Measurements from ENCODE around the gene PSORS1C1. TPM values are rescaled to one million over a fixed set of nuclear protein-coding genes. Genes with fewer than 3 reads are reported as not detected.
A peak's percentile ranks its signal among the peaks of the same experiment; 100 is the strongest.

PSORS1C1 gene
- total RNA-seq, 4 donors from 2014 or later, result not detected

DNA sequence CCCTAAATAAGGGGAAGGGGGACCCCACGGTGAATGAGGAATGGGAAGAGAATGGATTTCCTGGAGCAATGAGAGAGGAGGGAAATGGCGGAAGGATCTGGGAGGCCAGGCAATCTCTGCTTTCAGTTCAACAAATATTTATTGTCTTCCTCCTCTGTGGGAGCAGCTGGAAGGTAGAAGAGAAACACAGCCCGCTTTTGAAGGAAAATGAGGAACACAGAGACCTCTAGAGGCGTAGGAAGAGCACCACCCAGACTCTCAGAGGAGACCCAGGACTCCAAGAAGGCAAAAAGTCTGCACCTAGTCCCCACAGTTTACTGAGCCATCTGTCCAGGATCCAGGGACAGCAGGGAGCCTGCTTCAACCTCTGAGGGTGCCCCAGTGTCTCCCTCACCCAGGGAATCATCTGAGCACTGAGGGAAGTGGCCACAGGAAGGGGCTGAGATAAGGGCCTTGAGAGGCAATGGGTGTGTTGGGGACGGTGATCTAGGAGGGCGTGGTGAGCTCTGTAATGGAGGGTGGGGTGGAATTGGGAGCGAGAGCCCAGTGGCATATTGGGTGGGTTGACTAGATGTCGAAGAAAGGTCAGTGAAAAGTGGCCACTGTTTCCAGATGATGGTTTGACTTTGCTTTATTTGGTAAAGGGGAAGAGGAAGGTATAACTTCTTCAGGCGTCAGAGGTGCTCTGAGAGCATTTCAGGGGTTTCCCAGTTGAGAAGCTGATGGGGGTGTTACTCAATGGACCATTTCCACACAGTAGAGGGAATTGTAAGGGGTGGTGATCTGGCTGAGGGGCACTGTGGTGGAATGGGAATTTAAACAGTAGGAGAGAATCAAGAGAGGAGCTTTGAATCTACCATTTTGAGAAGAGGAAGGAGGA lies 610 bp downstream of the PSORS1C1 start:
- DNase-seq (no peak), ATAC-seq (peak in 1 of 2 donors; percentile 17)
- TF ChIP-seq, protein P1, sequence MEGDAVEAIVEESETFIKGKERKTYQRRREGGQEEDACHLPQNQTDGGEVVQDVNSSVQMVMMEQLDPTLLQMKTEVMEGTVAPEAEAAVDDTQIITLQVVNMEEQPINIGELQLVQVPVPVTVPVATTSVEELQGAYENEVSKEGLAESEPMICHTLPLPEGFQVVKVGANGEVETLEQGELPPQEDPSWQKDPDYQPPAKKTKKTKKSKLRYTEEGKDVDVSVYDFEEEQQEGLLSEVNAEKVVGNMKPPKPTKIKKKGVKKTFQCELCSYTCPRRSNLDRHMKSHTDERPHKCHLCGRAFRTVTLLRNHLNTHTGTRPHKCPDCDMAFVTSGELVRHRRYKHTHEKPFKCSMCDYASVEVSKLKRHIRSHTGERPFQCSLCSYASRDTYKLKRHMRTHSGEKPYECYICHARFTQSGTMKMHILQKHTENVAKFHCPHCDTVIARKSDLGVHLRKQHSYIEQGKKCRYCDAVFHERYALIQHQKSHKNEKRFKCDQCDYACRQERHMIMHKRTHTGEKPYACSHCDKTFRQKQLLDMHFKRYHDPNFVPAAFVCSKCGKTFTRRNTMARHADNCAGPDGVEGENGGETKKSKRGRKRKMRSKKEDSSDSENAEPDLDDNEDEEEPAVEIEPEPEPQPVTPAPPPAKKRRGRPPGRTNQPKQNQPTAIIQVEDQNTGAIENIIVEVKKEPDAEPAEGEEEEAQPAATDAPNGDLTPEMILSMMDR (IDR thresholded peaks at IDR 0.05 in 4 of 5, conservative IDR thresholded peaks at IDR 0.05 in 1 of 5), result no peak
- no peak for TF ChIP-seq POLR2A (IDR thresholded peaks at IDR 0.05)
- H3K4me1 ChIP-seq, result peaks cover 0 to 11% of the 10 kb centered on the region in 2 donors
- in situ Hi-C loops (cut with MboI; ENCODE audit: low sequenced_read_pairs in 4 of 4) (no loop called here), intact Hi-C loops (cut with DNase I; ENCODE audit: low total_unique reads) (no loop called here)
- peak overlapping the region in 3 of 4 donors; percentile 31 to 72 (median 45) for H3K27ac ChIP-seq
- H3K36me3 ChIP-seq, result no peaks in the 10 kb centered on the region
- H3K4me3 ChIP-seq, result no peak overlapping the region
- peaks cover 0 to 2% (median 0%) of the 10 kb centered on the region in 3 donors for H3K27me3 ChIP-seq
- H3K9me3 ChIP-seq, result no peaks in the 10 kb centered on the region

DNA sequence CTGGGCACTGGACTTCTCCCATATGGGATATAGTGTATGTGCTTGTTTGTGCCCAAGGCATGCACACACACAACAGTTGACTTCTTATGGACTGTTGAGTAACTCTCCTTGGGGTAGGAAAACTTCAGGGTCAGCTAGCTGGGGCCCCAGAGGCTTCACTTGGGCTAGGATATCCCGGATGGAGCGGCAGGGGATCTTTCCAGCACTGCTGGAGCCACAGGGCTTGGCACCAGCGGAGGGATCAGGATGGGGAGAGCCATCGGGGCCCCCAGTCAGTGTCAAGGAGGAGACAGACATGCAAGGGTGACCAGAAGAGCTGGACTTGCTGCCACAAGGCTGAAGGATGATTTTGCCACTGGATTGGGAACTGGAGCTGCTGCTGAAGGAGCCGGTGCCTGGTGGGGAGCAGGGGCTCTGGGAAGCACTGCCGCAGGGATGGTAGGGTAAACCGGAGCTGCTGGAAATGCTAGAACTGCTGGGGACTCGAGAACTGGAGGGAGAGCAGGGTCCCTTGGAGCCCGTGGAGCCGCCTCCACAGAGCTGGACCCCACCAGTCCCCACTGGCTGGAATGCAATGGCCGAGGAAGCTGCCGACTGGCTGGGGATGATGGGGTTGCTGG lies 1.5 kb downstream of the PSORS1C1 start:
- H3K27ac ChIP-seq, result no peak overlapping the region
- ATAC-seq, result no peak
- H3K4me1 ChIP-seq, result peaks cover 0 to 11% of the 10 kb centered on the region in 2 donors
- no peaks in the 10 kb centered on the region for H3K36me3 ChIP-seq
- DNase-seq, result no peak
- intact Hi-C loops (cut with DNase I; ENCODE audit: low total_unique reads), result no loop called here
- H3K4me3 ChIP-seq, result no peak overlapping the region
- H3K27me3 ChIP-seq, result no peaks in the 10 kb centered on the region
- H3K9me3 ChIP-seq, result no peaks in the 10 kb centered on the region
- in situ Hi-C loops (cut with MboI; ENCODE audit: low sequenced_read_pairs in 4 of 4), result no loop called here
- no peak for TF ChIP-seq POLR2A (IDR thresholded peaks at IDR 0.05)
- TF ChIP-seq, protein P1 (IDR thresholded peaks at IDR 0.05 in 4 of 5, conservative IDR thresholded peaks at IDR 0.05 in 1 of 5), result no peak

DNA sequence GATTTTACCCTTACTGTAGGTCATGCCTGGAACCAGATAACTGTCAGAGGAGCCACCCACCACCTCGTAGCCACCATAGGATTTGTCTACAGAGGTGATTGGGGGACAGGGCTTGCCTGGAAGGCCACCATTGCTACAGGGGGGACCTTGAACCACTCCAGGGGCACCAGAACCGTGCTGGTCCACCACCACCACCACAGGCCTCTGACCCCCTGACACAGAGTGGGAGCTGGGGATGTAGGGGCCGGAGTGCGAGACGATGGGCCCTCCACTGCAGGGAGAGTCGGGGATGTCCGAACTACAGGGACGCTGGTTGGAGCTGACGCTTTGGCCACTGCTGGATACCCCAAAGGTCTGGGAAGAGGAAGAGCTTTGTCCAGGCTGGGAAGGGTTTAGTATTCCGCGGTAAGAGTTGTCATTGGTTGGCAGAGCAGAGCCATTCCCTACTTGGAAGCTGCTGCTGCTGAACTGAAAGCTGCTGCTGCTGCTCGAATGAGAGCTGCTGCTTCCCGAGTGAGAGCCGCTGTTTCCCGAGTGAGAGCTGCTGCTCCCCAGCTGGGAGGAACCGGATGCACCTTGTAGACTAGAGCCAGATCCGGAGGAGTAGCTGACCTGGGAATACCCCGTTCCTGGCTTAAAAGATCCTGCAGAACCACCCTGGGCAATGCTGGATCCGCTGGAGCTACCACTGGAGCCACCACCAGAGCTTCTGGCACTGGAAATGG lies 2.2 kb downstream of the PSORS1C1 start:
- H3K27ac ChIP-seq, result peak overlapping the region in 2 of 4 donors; percentile 18 to 65
- DNase-seq (peak in 1 of 2 donors; percentile 19), ATAC-seq (peak in 1 of 2 donors; percentile 11)
- H3K4me3 ChIP-seq, result peak overlapping the region in 2 of 4 donors; percentile 14 to 29
- H3K36me3 ChIP-seq, result no peaks in the 10 kb centered on the region
- intact Hi-C loops (cut with DNase I; ENCODE audit: low total_unique reads) (no loop called here), in situ Hi-C loops (cut with MboI; ENCODE audit: low sequenced_read_pairs in 4 of 4) (no loop called here)
- peaks cover 0 to 11% of the 10 kb centered on the region in 2 donors for H3K4me1 ChIP-seq
- no peaks in the 10 kb centered on the region for H3K9me3 ChIP-seq
- TF ChIP-seq POLR2A (IDR thresholded peaks at IDR 0.05), result no peak
- TF ChIP-seq, protein P1 (IDR thresholded peaks at IDR 0.05 in 4 of 5, conservative IDR thresholded peaks at IDR 0.05 in 1 of 5), result no peak
- no peaks in the 10 kb centered on the region for H3K27me3 ChIP-seq

DNA sequence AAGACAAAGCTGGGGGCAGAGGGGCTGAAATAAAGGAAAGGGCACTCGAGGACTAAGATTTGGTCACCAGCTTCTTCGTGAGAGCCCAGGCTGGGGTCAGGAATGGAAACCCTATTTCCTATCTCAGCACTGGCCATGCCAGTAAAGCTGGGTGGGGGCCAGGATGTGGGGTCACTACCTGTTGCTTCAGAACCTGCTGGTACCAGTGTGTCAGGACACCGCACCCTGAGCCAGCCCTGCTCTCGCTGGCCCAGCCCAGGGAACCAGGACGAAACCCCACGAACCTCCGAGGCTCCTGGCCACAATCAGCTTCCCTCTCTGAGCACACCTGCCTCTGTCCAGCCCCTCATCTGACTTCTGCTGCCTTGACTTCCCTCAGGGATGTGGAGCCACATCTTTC lies 3.6 kb downstream of the PSORS1C1 start:
- TF ChIP-seq, protein P1 (IDR thresholded peaks at IDR 0.05 in 4 of 5, conservative IDR thresholded peaks at IDR 0.05 in 1 of 5), result no peak
- no peak for TF ChIP-seq POLR2A (IDR thresholded peaks at IDR 0.05)
- Histone ChIP-seq H3K27me3 (no peaks in the 10 kb centered on the region), H3K9me3 (no peaks in the 10 kb centered on the region), H3K4me1 (peaks cover 0 to 13% of the 10 kb centered on the region in 2 donors), H3K27ac (no peak overlapping the region), H3K4me3 (no peak overlapping the region), H3K36me3 (no peaks in the 10 kb centered on the region)
- in situ Hi-C loops (cut with MboI; ENCODE audit: low sequenced_read_pairs in 4 of 4) (no loop called here), intact Hi-C loops (cut with DNase I; ENCODE audit: low total_unique reads) (no loop called here)
- DNase-seq (no peak), ATAC-seq (no peak)

Data from gastrocnemius medialis (tissue), 4 donors.